IMR-90 (cell line): ENCODE results near the gene CYGB. TPM values are rescaled to one million over a fixed set of nuclear protein-coding genes. Genes with fewer than 3 reads are reported as not detected.

Experiments used
- ATAC-seq: fragments of 200-7000 bp; cut with Tn5 transposase; 2 replicates; pipeline ENCODE4 v1.9.1; 2020; ENCODE audit warnings: low read depth, mild to moderate bottlenecking, moderate library complexity
- BruUV-seq: library from RNA; stranded (reverse); fragments of 400-500 nt; replicated peaks from 2 replicates; lab custom pipeline; 2021; lab: Mats Ljungman, UMichigan
- CTCF ChIA-PET: fragments of 300-600 bp; formaldehyde crosslinking; extraction: SDS; loops from one replicate; lab custom pipeline; 2021; ENCODE audit warnings: antibody characterized with exemption; lab: Yijun Ruan, JAX
- POLR2A ChIA-PET: fragments of 300-600 bp; sonication (Branson Sonifier 250); formaldehyde crosslinking; loops from one replicate; lab custom pipeline; 2022; ENCODE audit warnings: antibody characterized with exemption; ENCODE audit not compliant: unreplicated experiment; lab: Charles Lee
- DNase-seq: peaks from one replicate; pipeline ENCODE4 v3.0.0; 2013
- H2AFZ ChIP-seq: replicated peaks from 2 replicates; pipeline ENCODE3; 2013; ENCODE audit warnings: low read length, mild to moderate bottlenecking; ENCODE audit not compliant: poor library complexity
- H2AK5ac ChIP-seq: 2 replicates; pipeline ENCODE4 v1.6.1; 2013; ENCODE audit warnings: low read depth, low read length, inconsistent platforms
- H2AK9ac ChIP-seq: replicated peaks from 2 replicates; pipeline ENCODE3; 2013; ENCODE audit warnings: mild to moderate bottlenecking, low read depth, low read length, moderate library complexity; ENCODE audit not compliant: poor library complexity
- H2BK120ac ChIP-seq: 2 replicates; pipeline ENCODE4 v1.6.1; 2013; ENCODE audit warnings: low read depth, low read length, inconsistent platforms
- H2BK15ac ChIP-seq: 3 replicates; pipeline ENCODE4 v1.6.1; 2013; ENCODE audit warnings: low read depth, low read length, inconsistent platforms
- H2BK20ac ChIP-seq: 2 replicates; pipeline ENCODE4 v1.6.1; 2013; ENCODE audit warnings: low read depth, mild to moderate bottlenecking, inconsistent platforms, low read length, moderate library complexity
- H2BK5ac ChIP-seq: 2 replicates; pipeline ENCODE4 v1.6.1; 2013; ENCODE audit warnings: mild to moderate bottlenecking, low read depth, low read length, inconsistent platforms; ENCODE audit not compliant: poor library complexity, severe bottlenecking
- H3K14ac ChIP-seq: replicated peaks from 2 replicates; pipeline ENCODE4 v1.6.1; 2013; ENCODE audit warnings: low read depth, low read length, inconsistent platforms
- H3K18ac ChIP-seq: 2 replicates; pipeline ENCODE4 v1.6.1; 2013; ENCODE audit warnings: low read depth, low read length, control low read depth
- H3K23ac ChIP-seq: 2 replicates; pipeline ENCODE4 v1.6.1; 2013; ENCODE audit warnings: low read depth, low read length, inconsistent platforms
- H3K27ac ChIP-seq: 2 replicates; pipeline ENCODE4 v1.5.1; 2013; ENCODE audit warnings: mild to moderate bottlenecking, control low read depth, low read length; ENCODE audit not compliant: insufficient read depth
- H3K27me3 ChIP-seq: 2 replicates; pipeline ENCODE4 v1.6.1; 2013; ENCODE audit warnings: low read length; ENCODE audit not compliant: control insufficient read depth, insufficient read depth
- H3K36me3 ChIP-seq: 2 replicates; pipeline ENCODE4 v1.6.1; 2013; ENCODE audit warnings: low read length, mixed read lengths; ENCODE audit not compliant: control insufficient read depth, insufficient read depth
- H3K4ac ChIP-seq: 2 replicates; pipeline ENCODE4 v1.6.1; 2013; ENCODE audit warnings: low read depth, low read length, inconsistent platforms
- H3K4me1 ChIP-seq: 2 replicates; pipeline ENCODE4 v1.6.1; 2013; ENCODE audit warnings: low read length, mixed read lengths; ENCODE audit not compliant: control insufficient read depth, insufficient read depth
- H3K4me2 ChIP-seq: 2 replicates; pipeline ENCODE4 v1.6.1; 2013; ENCODE audit warnings: low read depth, mild to moderate bottlenecking, control low read depth, low read length, moderate library complexity
- H3K4me3 ChIP-seq: 2 replicates; pipeline ENCODE4 v1.5.1; 2013; ENCODE audit warnings: low read depth, mild to moderate bottlenecking, control low read depth, low read length, moderate library complexity; ENCODE audit not compliant: insufficient read depth
- H3K56ac ChIP-seq: 2 replicates; pipeline ENCODE4 v1.6.1; 2013; ENCODE audit warnings: low read length, inconsistent platforms; ENCODE audit not compliant: insufficient read depth; ENCODE audit errors: extremely low read depth
- H3K79me1 ChIP-seq, 2 experiments: 2 replicates each; pipeline ENCODE4 v1.6.1; 2013; ENCODE audit warnings: low read length in 2 of 2, inconsistent platforms in 1 of 2, low read depth in 1 of 2
- H3K9ac ChIP-seq: 2 replicates; pipeline ENCODE4 v1.6.1; 2013; ENCODE audit warnings: low read depth, low read length, control low read depth
- H3K9me1 ChIP-seq: 2 replicates; pipeline ENCODE4 v1.6.1; 2013; ENCODE audit warnings: low read length, inconsistent platforms; ENCODE audit not compliant: insufficient read depth
- H3K9me3 ChIP-seq: 2 replicates; pipeline ENCODE4 v1.6.1; 2013; ENCODE audit warnings: low read length; ENCODE audit not compliant: control insufficient read depth, insufficient read depth
- H4K20me1 ChIP-seq: 2 replicates; pipeline ENCODE4 v1.6.1; 2013; ENCODE audit warnings: low read length, inconsistent platforms; ENCODE audit not compliant: insufficient read depth
- H4K5ac ChIP-seq: 2 replicates; pipeline ENCODE4 v1.6.1; 2013; ENCODE audit warnings: mild to moderate bottlenecking, low read depth, low read length, control low read depth
- H4K8ac ChIP-seq, 2 experiments: 2 replicates each; pipeline ENCODE4 v1.6.1; 2013; ENCODE audit warnings: low read depth in 2 of 2, low read length in 2 of 2, control low read depth in 1 of 2, inconsistent platforms in 1 of 2
- H4K91ac ChIP-seq: 2 replicates; pipeline ENCODE4 v1.6.1; 2013; ENCODE audit warnings: low read depth, low read length, inconsistent platforms; ENCODE audit not compliant: insufficient read depth
- BHLHE40 ChIP-seq: fragments of 150-350 bp; IDR thresholded peaks from 2 replicates; pipeline ENCODE4 v1.6.1; 2016; ENCODE audit warnings: mild to moderate bottlenecking, low read depth, low read length
- CEBPB ChIP-seq: IDR thresholded peaks from 2 replicates; pipeline ENCODE4 v1.6.1; 2012; ENCODE audit warnings: low read depth, low read length, improper control_type of control experiment
- CHD1 ChIP-seq: IDR thresholded peaks from 2 replicates; pipeline ENCODE4 v1.6.1; 2012; ENCODE audit warnings: low read depth, low read length, improper control_type of control experiment
- FOS ChIP-seq: fragments of 150-350 bp; IDR thresholded peaks from 2 replicates; pipeline ENCODE4 v1.6.1; 2016; ENCODE audit warnings: low read depth, low read length
- MAFK ChIP-seq: IDR thresholded peaks from 2 replicates; pipeline ENCODE4 v1.6.1; 2012; ENCODE audit warnings: low read depth, low read length, improper control_type of control experiment
- MXI1 ChIP-seq: IDR thresholded peaks from 2 replicates; pipeline ENCODE4 v1.6.1; 2012; ENCODE audit warnings: low read depth, mild to moderate bottlenecking, low read length, moderate library complexity, borderline replicate concordance
- NFE2L2 ChIP-seq: fragments of 150-350 bp; IDR thresholded peaks from 2 replicates; pipeline ENCODE4 v1.6.1; 2016; ENCODE audit warnings: low read depth, mild to moderate bottlenecking, low read length
- POLR2A ChIP-seq: IDR thresholded peaks from 2 replicates; pipeline ENCODE4 v1.6.1; 2012; ENCODE audit warnings: mild to moderate bottlenecking, low read depth, low read length
- RAD21 ChIP-seq: IDR thresholded peaks from 2 replicates; pipeline ENCODE4 v1.6.1; 2012; ENCODE audit warnings: low read length, improper control_type of control experiment
- RCOR1 ChIP-seq: IDR thresholded peaks from 2 replicates; pipeline ENCODE4 v1.6.1; 2012; ENCODE audit warnings: mild to moderate bottlenecking, low read length, improper control_type of control experiment; ENCODE audit not compliant: insufficient replicate concordance
- RFX5 ChIP-seq: IDR thresholded peaks from 2 replicates; pipeline ENCODE4 v1.8.0; 2012; ENCODE audit warnings: low read depth, mild to moderate bottlenecking, low read length, moderate library complexity
- SMC3 ChIP-seq: fragments of 150-350 bp; IDR thresholded peaks from 2 replicates; pipeline ENCODE4 v1.6.1; 2016; ENCODE audit warnings: low read depth, mild to moderate bottlenecking, antibody characterized with exemption, low read length, moderate library complexity
- WGBS, 2 experiments: methylation state at CpG; one replicate each; pipeline versions ENCODE4 v1.1.5 to v1.1.7; 2013; ENCODE audit warnings: missing lambda C conversion rate in 2 of 2; ENCODE audit not compliant: insufficient read length in 1 of 2; ENCODE audit errors: extremely low coverage in 2 of 2; 5-methylcytosine and 5-hydroxymethylcytosine counted together
- dilution Hi-C: fragments of 300-500 bp; cut with HindIII; formaldehyde crosslinking; loops from one replicate; pipeline ENCODE4 v1.14.3; 2018; ENCODE audit warnings: low sequenced_read_pairs; ENCODE audit not compliant: unreplicated experiment
- in situ Hi-C: fragments of 300-500 bp; cut with MboI; formaldehyde crosslinking; loops from 3 replicates; pipeline ENCODE4 v1.14.3; 2019; ENCODE audit warnings: low sequenced_read_pairs, inconsistent platforms, mixed read lengths
- intact Hi-C: fragments of 100-400 bp; cut with micrococcal nuclease; formaldehyde crosslinking; loops from 2 replicates; pipeline ENCODE4 v1.10.0; 2022
- polyA plus RNA-seq, 3 experiments: library from polyadenylated mRNA; depleted of rRNA; stranded (reverse); fragments of >200 nt; gene quantifications; 2 replicates each; pipeline ENCODE4 v1.2.3, GENCODE V29; 2012; ENCODE audit warnings: low replicate concordance in 1 of 3
- total RNA-seq: library from RNA; depleted of rRNA; stranded (reverse); fragments of >200 nt; gene quantifications from 2 replicates; pipeline ENCODE4 v1.2.3, GENCODE V29; 2012
- TF ChIP-seq, protein P1 (sequence below): fragments of 150-350 bp; IDR thresholded peaks from 2 replicates; pipeline ENCODE4 v1.6.1; 2016; ENCODE audit warnings: low read depth, mild to moderate bottlenecking, low read length, moderate library complexity, borderline replicate concordance
- TF ChIP-seq, protein P2 (sequence below): fragments of 150-350 bp; IDR thresholded peaks from 2 replicates; pipeline ENCODE4 v1.6.1; 2017; ENCODE audit warnings: mild to moderate bottlenecking, antibody characterized with exemption, low read length, low read depth
- TF ChIP-seq, protein P3 (sequence below): conservative IDR thresholded peaks from 2 replicates; pipeline ENCODE4 v1.5.1; 2012; ENCODE audit warnings: mild to moderate bottlenecking, low read depth, low read length, improper control_type of control experiment

The CYGB gene
- total and polyA plus RNA-seq, 2 of the 4 experiments (the other 2 are of a cell fraction) = 1.3 to 2.9 TPM

DNA sequence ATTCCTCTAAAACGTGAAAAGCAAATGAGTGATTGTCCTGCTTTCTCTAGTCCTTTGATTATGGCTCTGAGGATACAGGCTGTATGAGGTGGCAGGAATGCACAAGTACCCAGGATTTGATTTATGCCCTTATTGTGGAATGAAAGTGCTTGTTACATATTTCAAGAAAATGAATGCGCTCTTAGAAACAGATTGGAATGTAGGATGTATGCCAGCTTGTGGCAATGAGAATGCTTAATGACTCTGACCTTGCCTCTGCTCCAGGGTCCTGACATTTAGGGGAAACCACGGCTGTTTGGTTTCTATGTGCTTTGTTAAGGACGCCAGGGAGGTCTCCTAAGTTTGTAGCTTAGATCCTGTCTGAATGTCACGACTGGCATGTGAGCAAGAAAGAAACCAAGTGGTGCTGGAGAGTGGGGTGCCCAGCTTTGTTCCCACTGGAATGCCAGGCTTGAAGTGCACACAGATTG lies 24.3 kb upstream of the CYGB start:
- ChIA-PET POLR2A (interaction anchor here (1.0 kb wide), 1 partner anchor 21 kb away, joined by 3 read pairs; no protein-coding TSS in a partner anchor), CTCF (interaction anchor here (1.1 to 2.1 kb wide), 2 partner anchors 21 to 62 kb away, joined by 4 to 5 read pairs; no protein-coding TSS in a partner anchor)
- Histone ChIP-seq H3K27ac (peak overlapping the region; percentile 66; the same call in 1 of the 2 replicates), H4K5ac (no peak overlapping the region), H2BK20ac (no peak overlapping the region), H3K9me3 (no peaks in the 10 kb centered on the region), H3K23ac (peak overlapping the region; percentile 33; the same call in 1 of the 2 replicates), H3K18ac (0 out of 2 replicates have a peak overlapping the region, but pooled peaks have one; percentile 1), H3K9ac (no peak overlapping the region), H3K4ac (peak overlapping the region; percentile 17), H3K4me3 (no peak overlapping the region), H2BK15ac (no peak overlapping the region), H3K56ac (no peak overlapping the region), H2AFZ (no peak overlapping the region), H4K20me1 (peaks cover 75% of the 10 kb centered on the region), H3K9me1 (peaks cover 12% of the 10 kb centered on the region), H2AK5ac (peak overlapping the region; percentile 18; the same call in 1 of the 2 replicates), H2AK9ac (no peak overlapping the region), H2BK5ac (peak overlapping the region; percentile 72), H3K79me1 (peaks cover 12 to 68% of the 10 kb centered on the region in 2 experiments), H3K27me3 (no peaks in the 10 kb centered on the region), H4K91ac (no peak overlapping the region), H3K4me2 (peak overlapping the region; percentile 37), H2BK120ac (no peak overlapping the region), H3K4me1 (peaks cover 17% of the 10 kb centered on the region), H3K36me3 (peaks cover 31% of the 10 kb centered on the region), H3K14ac (0 out of 2 replicates have a peak overlapping the region, but pooled peaks have one; percentile 20), H4K8ac (no peak overlapping the region; a peak in 1 of 4 replicates)
- intact Hi-C loops (loop anchor here (1.0 kb wide), 1 partner anchor 61 kb away; no protein-coding TSS in a partner anchor), in situ Hi-C loops (no loop called here), dilution Hi-C loops (no loop called here)
- ATAC-seq (no peak), DNase-seq (no peak)
- no TSS peak for BruUV-seq
- WGBS, 2 experiments = 14% methylated on average over 1 of the region's 5 CpGs; no CpG with 5 or more reads in 1 of the 2 experiments
- TF ChIP-seq SMC3 (no peak), NFE2L2 (no peak), RAD21 (no peak), RFX5 (no peak), MAFK (no peak), BHLHE40 (no peak), CEBPB (no peak), FOS (no peak), CHD1 (no peak), RCOR1 (no peak), POLR2A (no peak), MXI1 (no peak)
- TF ChIP-seq, protein P1, sequence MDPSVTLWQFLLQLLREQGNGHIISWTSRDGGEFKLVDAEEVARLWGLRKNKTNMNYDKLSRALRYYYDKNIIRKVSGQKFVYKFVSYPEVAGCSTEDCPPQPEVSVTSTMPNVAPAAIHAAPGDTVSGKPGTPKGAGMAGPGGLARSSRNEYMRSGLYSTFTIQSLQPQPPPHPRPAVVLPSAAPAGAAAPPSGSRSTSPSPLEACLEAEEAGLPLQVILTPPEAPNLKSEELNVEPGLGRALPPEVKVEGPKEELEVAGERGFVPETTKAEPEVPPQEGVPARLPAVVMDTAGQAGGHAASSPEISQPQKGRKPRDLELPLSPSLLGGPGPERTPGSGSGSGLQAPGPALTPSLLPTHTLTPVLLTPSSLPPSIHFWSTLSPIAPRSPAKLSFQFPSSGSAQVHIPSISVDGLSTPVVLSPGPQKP = no peak
- TF ChIP-seq, protein P2, sequence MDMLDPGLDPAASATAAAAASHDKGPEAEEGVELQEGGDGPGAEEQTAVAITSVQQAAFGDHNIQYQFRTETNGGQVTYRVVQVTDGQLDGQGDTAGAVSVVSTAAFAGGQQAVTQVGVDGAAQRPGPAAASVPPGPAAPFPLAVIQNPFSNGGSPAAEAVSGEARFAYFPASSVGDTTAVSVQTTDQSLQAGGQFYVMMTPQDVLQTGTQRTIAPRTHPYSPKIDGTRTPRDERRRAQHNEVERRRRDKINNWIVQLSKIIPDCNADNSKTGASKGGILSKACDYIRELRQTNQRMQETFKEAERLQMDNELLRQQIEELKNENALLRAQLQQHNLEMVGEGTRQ = no peak
- TF ChIP-seq, protein P3, sequence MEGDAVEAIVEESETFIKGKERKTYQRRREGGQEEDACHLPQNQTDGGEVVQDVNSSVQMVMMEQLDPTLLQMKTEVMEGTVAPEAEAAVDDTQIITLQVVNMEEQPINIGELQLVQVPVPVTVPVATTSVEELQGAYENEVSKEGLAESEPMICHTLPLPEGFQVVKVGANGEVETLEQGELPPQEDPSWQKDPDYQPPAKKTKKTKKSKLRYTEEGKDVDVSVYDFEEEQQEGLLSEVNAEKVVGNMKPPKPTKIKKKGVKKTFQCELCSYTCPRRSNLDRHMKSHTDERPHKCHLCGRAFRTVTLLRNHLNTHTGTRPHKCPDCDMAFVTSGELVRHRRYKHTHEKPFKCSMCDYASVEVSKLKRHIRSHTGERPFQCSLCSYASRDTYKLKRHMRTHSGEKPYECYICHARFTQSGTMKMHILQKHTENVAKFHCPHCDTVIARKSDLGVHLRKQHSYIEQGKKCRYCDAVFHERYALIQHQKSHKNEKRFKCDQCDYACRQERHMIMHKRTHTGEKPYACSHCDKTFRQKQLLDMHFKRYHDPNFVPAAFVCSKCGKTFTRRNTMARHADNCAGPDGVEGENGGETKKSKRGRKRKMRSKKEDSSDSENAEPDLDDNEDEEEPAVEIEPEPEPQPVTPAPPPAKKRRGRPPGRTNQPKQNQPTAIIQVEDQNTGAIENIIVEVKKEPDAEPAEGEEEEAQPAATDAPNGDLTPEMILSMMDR = no peak
